ENCODE data around the gene BRWD1. TPM values are rescaled to one million over a fixed set of nuclear protein-coding genes. Genes with fewer than 3 reads are reported as not detected.

BRWD1 gene
- total RNA-seq, 1 donor from 2014 or later = 62.1 TPM

DNA sequence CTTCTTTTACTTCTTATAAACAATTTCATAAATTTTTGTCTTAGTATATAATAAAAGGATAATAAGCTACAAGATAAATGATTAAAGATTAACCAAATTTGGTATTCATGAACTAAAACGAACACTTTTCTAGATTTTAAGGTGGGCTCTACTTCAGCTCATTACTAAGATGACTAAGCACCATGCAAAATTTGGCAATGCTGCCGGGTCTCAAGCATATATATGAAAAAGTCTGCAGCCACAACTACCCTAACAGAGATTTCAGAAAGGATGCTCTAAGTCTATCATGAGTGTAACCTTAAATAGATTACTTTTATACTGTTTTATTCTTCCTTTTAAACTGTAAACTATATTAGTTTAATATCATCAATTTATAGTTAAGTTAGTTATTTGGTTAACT is 47.8 kb downstream of the BRWD1 start:
- H3K4me3 ChIP-seq = no peak overlapping the region
- H3K9me3 ChIP-seq = no peaks in the 10 kb centered on the region
- no peak overlapping the region for H3K27ac ChIP-seq
- no peak for DNase-seq (ENCODE audit: extremely low spot score in 2 of 2)
- no peak for TF ChIP-seq POLR2A (IDR thresholded peaks at IDR 0.05)
- TF ChIP-seq POLR2AphosphoS5 (IDR thresholded peaks at IDR 0.05; ENCODE audit: insufficient read depth in 1 of 2, low read depth in 1 of 2) = no peak
- TF ChIP-seq, protein P1, sequence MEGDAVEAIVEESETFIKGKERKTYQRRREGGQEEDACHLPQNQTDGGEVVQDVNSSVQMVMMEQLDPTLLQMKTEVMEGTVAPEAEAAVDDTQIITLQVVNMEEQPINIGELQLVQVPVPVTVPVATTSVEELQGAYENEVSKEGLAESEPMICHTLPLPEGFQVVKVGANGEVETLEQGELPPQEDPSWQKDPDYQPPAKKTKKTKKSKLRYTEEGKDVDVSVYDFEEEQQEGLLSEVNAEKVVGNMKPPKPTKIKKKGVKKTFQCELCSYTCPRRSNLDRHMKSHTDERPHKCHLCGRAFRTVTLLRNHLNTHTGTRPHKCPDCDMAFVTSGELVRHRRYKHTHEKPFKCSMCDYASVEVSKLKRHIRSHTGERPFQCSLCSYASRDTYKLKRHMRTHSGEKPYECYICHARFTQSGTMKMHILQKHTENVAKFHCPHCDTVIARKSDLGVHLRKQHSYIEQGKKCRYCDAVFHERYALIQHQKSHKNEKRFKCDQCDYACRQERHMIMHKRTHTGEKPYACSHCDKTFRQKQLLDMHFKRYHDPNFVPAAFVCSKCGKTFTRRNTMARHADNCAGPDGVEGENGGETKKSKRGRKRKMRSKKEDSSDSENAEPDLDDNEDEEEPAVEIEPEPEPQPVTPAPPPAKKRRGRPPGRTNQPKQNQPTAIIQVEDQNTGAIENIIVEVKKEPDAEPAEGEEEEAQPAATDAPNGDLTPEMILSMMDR (IDR thresholded peaks at IDR 0.05) = no peak
- no peaks in the 10 kb centered on the region for H3K4me1 ChIP-seq
- intact Hi-C loops (cut with DNase I) = no loop called here
- H3K27me3 ChIP-seq = no peaks in the 10 kb centered on the region
- H3K36me3 ChIP-seq = peaks cover 0 to 61% of the 10 kb centered on the region in 2 donors

DNA sequence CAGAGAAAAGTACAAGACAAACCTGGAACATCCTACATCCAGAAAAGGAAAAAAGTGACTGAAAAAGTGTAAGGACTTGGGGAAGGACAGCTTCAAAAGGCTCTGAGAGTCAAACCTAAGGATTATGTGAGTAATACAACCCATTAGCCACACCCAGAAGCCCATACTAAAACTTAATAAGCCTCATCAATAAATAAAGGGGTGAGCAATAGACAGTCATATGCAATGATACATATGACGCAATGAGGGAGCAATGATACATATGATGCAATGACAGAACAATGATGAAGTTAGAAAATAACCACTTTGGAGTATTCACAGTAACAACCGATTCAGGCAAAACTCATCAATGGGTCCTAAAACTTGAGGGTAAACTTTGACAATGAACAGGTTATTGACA is 50.1 kb downstream of the BRWD1 start:
- Histone ChIP-seq H3K27me3 (no peaks in the 10 kb centered on the region), H3K9me3 (no peaks in the 10 kb centered on the region), H3K36me3 (peaks cover 0 to 46% of the 10 kb centered on the region in 2 donors), H3K4me1 (no peaks in the 10 kb centered on the region), H3K27ac (no peak overlapping the region), H3K4me3 (no peak overlapping the region)
- TF ChIP-seq POLR2A (IDR thresholded peaks at IDR 0.05) = no peak
- TF ChIP-seq, protein P1 (IDR thresholded peaks at IDR 0.05) = no peak
- TF ChIP-seq POLR2AphosphoS5 (IDR thresholded peaks at IDR 0.05; ENCODE audit: insufficient read depth in 1 of 2, low read depth in 1 of 2) = no peak
- intact Hi-C loops (cut with DNase I) = no loop called here
- DNase-seq (ENCODE audit: extremely low spot score in 2 of 2) = no peak

DNA sequence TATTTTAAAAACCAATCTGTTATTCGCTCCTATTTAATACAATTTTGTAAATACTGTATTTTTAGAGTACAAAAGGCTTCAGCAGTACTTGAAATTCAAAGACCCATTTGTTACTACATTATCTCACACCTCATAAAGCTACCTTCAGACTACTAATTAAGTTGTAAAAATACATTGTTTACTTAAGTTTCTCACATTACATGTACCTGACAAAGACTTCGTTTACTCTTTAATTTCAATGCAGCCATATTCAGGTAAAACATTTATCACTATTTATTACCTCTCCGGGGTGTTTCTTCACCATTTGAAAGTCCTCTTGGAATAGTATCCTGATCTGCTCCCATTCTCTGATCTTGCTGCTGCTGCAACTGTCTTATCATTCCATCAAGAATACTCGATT is 55.2 kb downstream of the BRWD1 start:
- H3K36me3 ChIP-seq = peaks cover 0 to 66% of the 10 kb centered on the region in 2 donors
- DNase-seq (ENCODE audit: extremely low spot score in 2 of 2) = no peak
- TF ChIP-seq, protein P1 (IDR thresholded peaks at IDR 0.05) = no peak
- TF ChIP-seq POLR2AphosphoS5 (IDR thresholded peaks at IDR 0.05; ENCODE audit: insufficient read depth in 1 of 2, low read depth in 1 of 2) (no peak), POLR2A (IDR thresholded peaks at IDR 0.05) (no peak)

DNA sequence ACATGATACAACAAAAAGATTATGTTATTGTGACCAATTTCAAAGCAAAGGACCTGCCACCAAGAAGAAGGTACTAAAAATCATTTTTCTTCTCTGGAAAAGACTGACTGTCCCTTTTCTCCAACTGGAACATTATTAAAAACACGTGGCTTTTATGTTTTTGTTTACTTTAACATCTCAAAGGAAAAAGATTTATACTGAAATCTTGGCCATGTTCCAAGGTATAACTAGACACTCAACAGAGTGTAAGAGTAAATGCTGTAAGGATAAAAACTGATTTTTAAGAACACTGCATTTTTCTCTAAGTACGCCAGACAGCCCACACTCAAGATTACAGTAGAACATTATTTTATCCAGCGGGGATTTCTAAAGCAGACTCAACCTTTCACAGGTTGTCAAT is 62.1 kb downstream of the BRWD1 start:
- Histone ChIP-seq H3K4me1 (peaks cover 15% of the 10 kb centered on the region), H3K9me3 (no peaks in the 10 kb centered on the region), H3K36me3 (peaks cover 3 to 45% of the 10 kb centered on the region in 2 donors), H3K4me3 (no peak overlapping the region), H3K27me3 (no peaks in the 10 kb centered on the region), H3K27ac (no peak overlapping the region)
- intact Hi-C loops (cut with DNase I) = no loop called here
- TF ChIP-seq POLR2AphosphoS5 (IDR thresholded peaks at IDR 0.05; ENCODE audit: insufficient read depth in 1 of 2, low read depth in 1 of 2) (no peak), POLR2A (IDR thresholded peaks at IDR 0.05) (no peak)
- TF ChIP-seq, protein P1 (IDR thresholded peaks at IDR 0.05) = no peak
- DNase-seq (ENCODE audit: extremely low spot score in 2 of 2) = no peak

More for the DNA sequence above, 55.2 kb downstream of the BRWD1 start:
- H3K9me3 ChIP-seq = no peaks in the 10 kb centered on the region
- H3K4me3 ChIP-seq = no peak overlapping the region
- H3K27ac ChIP-seq = no peak overlapping the region
- no peaks in the 10 kb centered on the region for H3K4me1 ChIP-seq
- intact Hi-C loops (cut with DNase I) = no loop called here
- no peaks in the 10 kb centered on the region for H3K27me3 ChIP-seq

DNA sequence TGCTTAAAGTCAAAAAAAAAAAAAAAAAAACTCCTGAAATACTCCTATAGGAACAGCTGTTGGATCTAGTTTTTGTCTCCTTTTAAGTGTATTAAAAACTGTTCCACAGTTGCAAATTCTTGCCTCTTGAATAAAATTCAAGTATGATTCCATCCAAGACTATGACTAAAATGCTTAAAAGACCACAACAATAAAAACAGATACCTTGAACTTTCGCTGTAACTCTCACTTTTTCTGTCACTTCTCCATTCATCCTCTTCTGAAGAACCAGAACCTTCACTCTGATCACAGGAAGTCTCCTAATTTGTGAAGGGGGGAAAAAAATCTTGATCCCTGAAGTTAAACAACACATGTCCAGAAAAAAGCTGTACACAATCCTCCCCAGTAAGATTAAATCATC is 75.2 kb downstream of the BRWD1 start:
- intact Hi-C loops (cut with DNase I) = no loop called here

More for the DNA sequence above, 75.2 kb downstream of the BRWD1 start:
- H3K36me3 ChIP-seq = peaks cover 0 to 37% of the 10 kb centered on the region in 2 donors
- DNase-seq (ENCODE audit: extremely low spot score in 2 of 2) = no peak
- no peaks in the 10 kb centered on the region for H3K9me3 ChIP-seq
- TF ChIP-seq POLR2A (IDR thresholded peaks at IDR 0.05) (no peak), POLR2AphosphoS5 (IDR thresholded peaks at IDR 0.05; ENCODE audit: insufficient read depth in 1 of 2, low read depth in 1 of 2) (no peak)
- TF ChIP-seq, protein P1 (IDR thresholded peaks at IDR 0.05) = no peak
- H3K4me3 ChIP-seq = no peak overlapping the region
- H3K27me3 ChIP-seq = no peaks in the 10 kb centered on the region
- no peak overlapping the region for H3K27ac ChIP-seq
- H3K4me1 ChIP-seq = no peaks in the 10 kb centered on the region

Data from vagina (tissue), 2 donors.